ENCODE measurements around the gene MS4A8. TPM values are rescaled to one million over a fixed set of nuclear protein-coding genes. Genes with fewer than 3 reads are reported as not detected.
"Not testable (repeated sequence)": the region's sequence is repeated elsewhere in the genome, so short reads cannot be mapped to it uniquely, and the experiment has no call there.

Gene MS4A8
- total RNA-seq, 1 experiment from 2014 or later = not detected

DNA sequence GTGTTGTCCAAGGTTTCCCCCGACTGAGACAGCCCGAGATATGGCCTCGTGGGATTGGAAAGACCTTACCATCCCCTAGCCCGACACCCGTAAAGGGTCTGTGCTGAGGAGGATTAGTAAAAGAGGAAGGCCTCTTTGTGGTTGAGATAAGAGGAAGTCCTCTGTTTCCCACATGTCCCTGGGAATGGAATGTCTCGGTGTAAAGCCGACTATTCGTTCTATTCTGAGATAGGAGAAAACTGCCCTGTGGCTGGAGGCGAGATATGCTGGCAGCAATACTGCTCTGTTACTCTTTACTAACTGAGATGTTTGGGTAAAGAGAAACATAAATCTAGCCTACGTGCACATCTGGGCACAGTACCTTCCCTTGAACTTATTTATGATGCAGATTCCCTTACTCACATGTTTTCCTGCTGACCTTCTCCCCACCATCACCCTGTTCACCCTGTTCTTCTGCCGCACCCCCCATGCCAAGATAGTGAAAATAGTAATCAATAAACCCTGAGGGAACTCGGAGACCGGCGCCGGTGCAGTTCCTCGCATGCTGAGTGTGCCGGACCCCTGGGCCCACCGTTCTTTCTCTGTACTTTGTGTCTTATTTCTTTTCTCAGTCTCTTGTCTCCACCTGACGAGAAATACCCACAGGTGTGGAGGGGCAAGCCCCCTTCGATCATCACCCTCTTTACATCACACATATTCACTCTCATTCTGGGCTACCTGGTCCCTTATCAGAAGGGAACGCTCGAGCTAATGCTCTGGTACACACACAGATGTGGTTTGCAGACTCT is 60.2 kb downstream of the MS4A8 start:
- not testable (repeated sequence) for H3K27ac Mint-ChIP-seq; H3K4me3 Mint-ChIP-seq; H3K56ac ChIP-seq (ENCODE audit: insufficient read length, low read depth, low read length)

More for the DNA sequence above, 60.2 kb downstream of the MS4A8 start:
- H3K23ac ChIP-seq (ENCODE audit: insufficient read length, low read depth, low read length); H4K91ac ChIP-seq (ENCODE audit: insufficient read length, low read depth, low read length); H2BK12ac ChIP-seq (ENCODE audit: insufficient read length, low read depth, low read length); H3K36me3 Mint-ChIP-seq (ENCODE audit: insufficient read depth in 1 of 3, low read depth in 3 of 3); H3K9me3 ChIP-seq (ENCODE audit: control insufficient read depth, low read depth, low read length); H3K79me2 ChIP-seq (ENCODE audit: insufficient read depth, low read length); H2AK5ac ChIP-seq (ENCODE audit: insufficient read length, low read length); H2BK5ac ChIP-seq (ENCODE audit: insufficient read length, low read length); H4K5ac ChIP-seq (ENCODE audit: insufficient read length, low read depth, low read length); H2BK15ac ChIP-seq (ENCODE audit: low read depth, low read length); H3K14ac ChIP-seq (ENCODE audit: insufficient read depth, low read length); H2BK120ac ChIP-seq (ENCODE audit: low read depth, low read length, poor library complexity, severe bottlenecking); H3K27me3 ChIP-seq (ENCODE audit: insufficient read depth, low read length); H3K4me1 ChIP-seq (ENCODE audit: insufficient read depth, low read length); H3K4me2 ChIP-seq (ENCODE audit: insufficient read depth, insufficient read length, low read length); H3K27ac ChIP-seq (ENCODE audit: insufficient read length, low read depth, low read length); H3K23me2 ChIP-seq (ENCODE audit: insufficient read length, low read depth, low read length, poor library complexity, severe bottlenecking); H3K4ac ChIP-seq (ENCODE audit: low read depth, low read length); H2BK20ac ChIP-seq (ENCODE audit: low read depth, low read length, poor library complexity, severe bottlenecking); DNase-seq; H4K8ac ChIP-seq (replicated peaks; ENCODE audit: insufficient read length, low read depth, low read length); H3K79me1 ChIP-seq (ENCODE audit: insufficient read depth, low read depth, low read length, poor library complexity, severe bottlenecking); H3K18ac ChIP-seq (ENCODE audit: insufficient read length, low read depth, low read length); H4K20me1 ChIP-seq (ENCODE audit: control insufficient read depth, insufficient read depth, insufficient read length); H3K9me3 Mint-ChIP-seq; H2AFZ ChIP-seq (ENCODE audit: low read length); H3K27me3 Mint-ChIP-seq (ENCODE audit: low read depth); H3K9ac ChIP-seq (ENCODE audit: extremely low read depth, insufficient read length, low read length); H3T11ph ChIP-seq (ENCODE audit: low read length): not testable (repeated sequence)
- no CpG with 5 or more reads among the region's 22 CpGs for WGBS (ENCODE audit: extremely low coverage, insufficient read length, low lambda C conversion rate)
- peaks cover 5 to 11% of the 10 kb centered on the region in 2 experiments for H3K4me1 Mint-ChIP-seq
